GM12865 (cell line): ENCODE data around the gene TCF12.

ENCODE experiments used
- DNase-seq: peaks from one replicate; pipeline ENCODE4 v3.0.0; 2010; ENCODE audit warnings: low read depth
- H3K4me3 ChIP-seq: 2 replicates; pipeline ENCODE4 v1.5.1; 2011; ENCODE audit warnings: mild to moderate bottlenecking, low read depth, low read length, control low read depth
- TF ChIP-seq, protein P1 (sequence below): IDR thresholded peaks from 2 replicates; pipeline ENCODE4 v1.5.1; 2011; ENCODE audit warnings: low read length, control low read depth, low read depth, inconsistent platforms; ENCODE audit not compliant: insufficient read depth; ENCODE audit errors: missing control alignments

TCF12 gene

DNA sequence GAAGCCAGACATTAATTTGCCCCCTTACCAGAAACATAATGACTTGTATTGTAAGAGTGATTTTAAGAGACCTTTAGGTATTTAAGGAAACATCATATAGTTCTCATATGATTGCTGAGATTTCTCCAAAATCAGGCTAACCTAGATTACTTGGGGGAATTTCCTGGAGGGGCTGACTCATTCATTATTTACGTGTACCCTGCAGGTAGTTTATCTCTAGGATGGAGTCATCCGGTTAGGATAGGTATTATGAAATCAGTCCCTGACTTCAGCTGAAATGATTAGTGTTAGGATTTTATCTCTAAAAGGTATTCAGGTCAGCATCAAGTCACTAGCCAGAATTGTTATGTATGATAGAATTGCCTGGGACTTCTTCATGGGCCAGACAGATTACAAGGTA, 97.5 kb downstream of the TCF12 start:
- TF ChIP-seq, protein P1, sequence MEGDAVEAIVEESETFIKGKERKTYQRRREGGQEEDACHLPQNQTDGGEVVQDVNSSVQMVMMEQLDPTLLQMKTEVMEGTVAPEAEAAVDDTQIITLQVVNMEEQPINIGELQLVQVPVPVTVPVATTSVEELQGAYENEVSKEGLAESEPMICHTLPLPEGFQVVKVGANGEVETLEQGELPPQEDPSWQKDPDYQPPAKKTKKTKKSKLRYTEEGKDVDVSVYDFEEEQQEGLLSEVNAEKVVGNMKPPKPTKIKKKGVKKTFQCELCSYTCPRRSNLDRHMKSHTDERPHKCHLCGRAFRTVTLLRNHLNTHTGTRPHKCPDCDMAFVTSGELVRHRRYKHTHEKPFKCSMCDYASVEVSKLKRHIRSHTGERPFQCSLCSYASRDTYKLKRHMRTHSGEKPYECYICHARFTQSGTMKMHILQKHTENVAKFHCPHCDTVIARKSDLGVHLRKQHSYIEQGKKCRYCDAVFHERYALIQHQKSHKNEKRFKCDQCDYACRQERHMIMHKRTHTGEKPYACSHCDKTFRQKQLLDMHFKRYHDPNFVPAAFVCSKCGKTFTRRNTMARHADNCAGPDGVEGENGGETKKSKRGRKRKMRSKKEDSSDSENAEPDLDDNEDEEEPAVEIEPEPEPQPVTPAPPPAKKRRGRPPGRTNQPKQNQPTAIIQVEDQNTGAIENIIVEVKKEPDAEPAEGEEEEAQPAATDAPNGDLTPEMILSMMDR = no peak
- DNase-seq = no peak
- H3K4me3 ChIP-seq = no peak overlapping the region

DNA sequence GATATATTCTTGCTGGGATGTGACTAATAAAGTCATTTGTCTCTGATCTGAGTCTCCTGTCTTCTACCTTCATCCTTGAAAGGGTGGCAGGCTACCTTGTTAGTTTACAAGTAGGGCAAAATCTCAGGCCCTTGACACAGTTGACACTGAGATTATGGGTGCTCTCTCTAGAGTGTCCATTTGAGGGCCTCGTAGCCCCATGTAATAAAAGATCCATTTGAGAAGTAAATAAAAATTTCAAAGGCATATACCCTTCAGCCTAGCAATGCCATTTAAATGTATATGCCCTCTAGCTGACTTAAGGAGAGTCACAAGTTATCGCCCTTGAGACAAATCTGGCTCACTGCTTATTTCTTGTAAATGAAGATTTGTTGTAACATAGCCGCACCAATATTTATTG, 98.6 kb downstream of the TCF12 start:
- peak; percentile 40 for DNase-seq
- H3K4me3 ChIP-seq = no peak overlapping the region
- TF ChIP-seq, protein P1 = peak; percentile 13

DNA sequence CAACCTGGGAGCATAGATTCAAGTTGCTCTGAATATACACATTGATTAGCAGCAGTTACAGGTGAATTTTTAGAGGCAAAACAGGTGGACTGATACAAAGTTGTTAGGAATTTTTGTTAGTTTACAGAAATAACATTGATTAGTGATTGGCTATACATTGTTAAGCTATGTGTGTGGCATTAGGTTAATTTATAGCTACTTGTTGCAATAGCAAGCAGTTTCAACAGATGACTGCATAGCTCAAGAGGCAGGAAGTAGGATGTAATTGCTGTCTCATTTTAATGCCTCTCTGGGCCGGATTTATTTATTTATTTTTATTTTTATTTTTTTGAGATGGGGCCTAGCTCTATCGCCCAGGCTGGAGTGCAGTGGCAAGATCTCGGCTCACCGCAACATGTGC, 99.7 kb downstream of the TCF12 start:
- TF ChIP-seq, protein P1 = no peak
- DNase-seq = no peak
- no peak overlapping the region for H3K4me3 ChIP-seq

DNA sequence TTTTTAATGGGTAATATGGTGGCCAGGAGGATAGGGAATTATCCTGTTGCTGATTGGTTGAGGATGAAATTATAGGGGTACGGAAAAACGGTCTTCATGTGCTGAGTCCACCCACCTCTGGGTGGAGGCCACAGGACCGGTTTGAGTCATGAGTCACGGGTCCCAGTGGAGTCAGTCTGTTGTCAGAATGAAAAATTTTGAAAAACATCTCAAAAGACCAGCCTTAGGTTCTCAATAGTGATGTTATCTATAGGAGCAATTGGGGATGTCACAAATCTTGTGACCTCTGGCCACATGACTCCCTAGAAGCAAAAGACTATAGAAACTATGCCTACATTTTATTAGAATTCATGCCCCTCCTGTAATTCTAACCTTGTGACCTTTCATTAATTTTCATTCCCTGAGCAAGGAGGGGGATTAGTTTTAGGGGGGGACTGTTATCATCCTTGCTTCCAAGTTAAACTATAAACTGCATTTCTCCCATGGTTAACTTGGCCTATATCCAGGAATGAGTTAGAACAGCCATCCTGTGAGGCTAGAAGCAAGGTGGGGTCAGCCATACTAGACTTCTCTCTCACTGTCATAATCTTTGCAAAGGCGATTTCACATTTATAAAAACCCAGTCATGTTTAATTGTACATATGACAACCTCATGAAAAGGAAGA, 101.2 kb downstream of the TCF12 start:
- no peak overlapping the region for H3K4me3 ChIP-seq
- TF ChIP-seq, protein P1 = no peak
- DNase-seq = no peak

DNA sequence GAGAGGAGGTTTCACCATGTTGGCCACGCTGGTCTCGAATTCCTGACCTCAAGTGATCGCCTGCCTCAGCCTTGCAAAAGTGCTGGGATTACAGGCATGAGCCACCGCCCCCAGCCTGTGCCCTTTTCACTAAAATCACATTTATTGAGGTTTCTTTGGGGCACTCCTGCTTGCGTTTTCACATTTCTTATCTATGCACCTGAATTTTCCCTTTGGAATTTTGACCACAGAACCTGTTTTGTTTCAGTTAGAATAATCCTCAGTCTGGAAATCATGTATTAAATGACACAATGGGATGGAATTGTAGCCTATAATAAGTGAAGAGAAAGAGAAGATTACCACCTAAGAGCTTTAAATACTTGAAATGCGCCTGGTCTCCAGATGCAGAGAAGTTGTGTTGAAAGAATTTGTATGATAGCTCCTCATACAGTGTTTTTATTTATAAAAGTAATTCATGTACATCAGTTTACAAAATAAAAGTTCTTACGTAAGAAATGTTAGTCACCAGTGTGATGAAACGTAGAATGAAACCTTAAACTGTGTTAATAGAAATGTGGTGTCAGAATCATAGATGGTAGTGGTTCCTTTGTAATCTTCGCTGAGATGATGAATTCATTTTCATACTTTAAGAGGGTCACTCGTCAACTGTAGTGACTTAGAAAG, 107.0 kb downstream of the TCF12 start:
- no peak for DNase-seq

GRCh38 chr15:57026016-57026592, 107.7 kb downstream of the TCF12 start:
- no peak for DNase-seq
- TF ChIP-seq, protein P1 = no peak

More for the DNA sequence above, 107.0 kb downstream of the TCF12 start:
- no peak overlapping the region for H3K4me3 ChIP-seq
- TF ChIP-seq, protein P1 = no peak

More at GRCh38 chr15:57026016-57026592, 107.7 kb downstream of the TCF12 start:
- H3K4me3 ChIP-seq = no peak overlapping the region
